ENCODE results near the gene PRM3.

PRM3 gene

DNA sequence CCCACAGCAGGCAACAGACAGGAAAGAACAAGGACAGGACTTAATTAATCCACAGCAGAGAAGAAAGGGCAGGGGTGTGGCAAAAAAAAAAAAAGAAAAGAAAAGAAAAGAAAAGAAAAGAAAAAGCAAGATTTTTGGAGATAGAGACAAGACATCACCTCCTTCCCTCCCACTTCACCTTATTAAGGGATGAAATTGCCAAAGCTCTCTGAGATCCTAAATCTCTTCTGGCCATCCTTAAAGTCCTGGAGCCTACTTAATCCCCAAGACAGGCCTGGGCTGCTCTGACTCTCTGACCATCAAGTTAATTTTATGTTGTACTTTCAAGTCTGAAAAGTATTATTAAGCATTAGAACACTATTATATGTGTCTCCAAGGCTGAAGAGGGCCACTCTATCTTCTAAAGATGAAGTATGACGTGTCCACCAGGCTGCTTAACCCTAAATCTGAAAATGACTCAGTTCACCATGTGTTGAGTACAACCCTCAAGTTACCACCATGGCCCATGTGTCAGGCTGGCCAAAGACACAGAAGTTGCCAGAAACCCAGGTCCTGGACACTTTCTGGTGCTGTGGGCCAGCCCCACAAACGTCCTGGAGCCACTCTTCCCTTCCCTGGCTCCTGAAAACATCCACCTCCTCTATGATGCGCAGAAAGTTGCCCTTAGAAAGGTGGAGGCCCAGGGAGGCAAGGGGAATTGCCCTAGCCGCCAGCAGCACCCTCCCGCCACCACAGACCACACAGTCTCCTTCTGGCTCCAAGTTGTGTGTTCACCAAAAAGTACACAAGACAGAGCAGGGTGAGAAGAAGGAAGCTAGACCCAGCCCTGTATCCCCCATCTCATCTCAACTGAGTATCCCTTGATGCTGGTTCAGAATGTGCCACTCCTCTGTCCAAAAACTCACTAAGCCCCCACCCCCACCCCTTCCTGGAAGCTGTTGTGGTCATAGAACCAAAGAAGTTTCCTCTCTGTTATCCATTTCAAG lies 20.1 kb downstream of the PRM3 start:
- H3K27me3 Mint-ChIP-seq (ENCODE audit: low read depth) = peaks cover 19% of the 10 kb centered on the region
- H3K4me1 Mint-ChIP-seq = peaks cover 26% of the 10 kb centered on the region
- H3K9me3 Mint-ChIP-seq = no peaks in the 10 kb centered on the region
- peak overlapping the region; percentile 72 to 84 (median 83) for H3K4me3 Mint-ChIP-seq
- H3K27ac Mint-ChIP-seq = peak overlapping the region in 2 of 3 experiments; percentile 12 to 52
- TF ChIP-seq, protein P1, sequence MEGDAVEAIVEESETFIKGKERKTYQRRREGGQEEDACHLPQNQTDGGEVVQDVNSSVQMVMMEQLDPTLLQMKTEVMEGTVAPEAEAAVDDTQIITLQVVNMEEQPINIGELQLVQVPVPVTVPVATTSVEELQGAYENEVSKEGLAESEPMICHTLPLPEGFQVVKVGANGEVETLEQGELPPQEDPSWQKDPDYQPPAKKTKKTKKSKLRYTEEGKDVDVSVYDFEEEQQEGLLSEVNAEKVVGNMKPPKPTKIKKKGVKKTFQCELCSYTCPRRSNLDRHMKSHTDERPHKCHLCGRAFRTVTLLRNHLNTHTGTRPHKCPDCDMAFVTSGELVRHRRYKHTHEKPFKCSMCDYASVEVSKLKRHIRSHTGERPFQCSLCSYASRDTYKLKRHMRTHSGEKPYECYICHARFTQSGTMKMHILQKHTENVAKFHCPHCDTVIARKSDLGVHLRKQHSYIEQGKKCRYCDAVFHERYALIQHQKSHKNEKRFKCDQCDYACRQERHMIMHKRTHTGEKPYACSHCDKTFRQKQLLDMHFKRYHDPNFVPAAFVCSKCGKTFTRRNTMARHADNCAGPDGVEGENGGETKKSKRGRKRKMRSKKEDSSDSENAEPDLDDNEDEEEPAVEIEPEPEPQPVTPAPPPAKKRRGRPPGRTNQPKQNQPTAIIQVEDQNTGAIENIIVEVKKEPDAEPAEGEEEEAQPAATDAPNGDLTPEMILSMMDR (IDR thresholded peaks at IDR 0.05; ENCODE audit: unreplicated experiment in 3 of 3) = no peak
- H3K36me3 Mint-ChIP-seq (ENCODE audit: low read depth) = peaks cover 12% of the 10 kb centered on the region

DNA sequence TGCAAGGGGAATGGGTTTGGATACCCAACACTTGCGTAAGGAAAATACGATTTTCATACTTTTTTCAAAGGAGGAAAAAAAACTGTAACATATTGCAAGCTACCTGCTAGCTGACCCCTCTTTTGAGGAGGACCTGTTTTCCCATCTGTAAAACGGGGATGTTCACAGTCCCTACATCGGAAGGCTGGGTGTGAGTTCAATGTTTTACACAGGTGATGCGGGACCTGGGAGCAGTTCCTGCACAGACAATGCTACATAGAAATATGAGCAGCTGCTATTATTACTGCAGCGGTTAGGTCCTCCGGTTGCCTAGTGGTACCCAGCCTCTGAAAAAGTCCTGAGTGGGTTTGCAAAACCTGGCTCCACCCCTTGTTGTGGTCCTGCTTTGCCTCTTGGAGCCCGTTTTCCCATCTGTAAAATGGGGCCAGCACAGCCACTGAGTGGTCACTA lies 20.9 kb downstream of the PRM3 start:
- peaks cover 19% of the 10 kb centered on the region for H3K27me3 Mint-ChIP-seq (ENCODE audit: low read depth)
- TF ChIP-seq, protein P1 (IDR thresholded peaks at IDR 0.05; ENCODE audit: unreplicated experiment in 3 of 3) = no peak
- H3K4me3 Mint-ChIP-seq = peak overlapping the region; percentile 72 to 84 (median 83)
- no peaks in the 10 kb centered on the region for H3K9me3 Mint-ChIP-seq
- peak overlapping the region in 2 of 3 experiments; percentile 12 to 52 for H3K27ac Mint-ChIP-seq
- H3K36me3 Mint-ChIP-seq (ENCODE audit: low read depth) = peaks cover 12% of the 10 kb centered on the region
- H3K4me1 Mint-ChIP-seq = peaks cover 26% of the 10 kb centered on the region

DNA sequence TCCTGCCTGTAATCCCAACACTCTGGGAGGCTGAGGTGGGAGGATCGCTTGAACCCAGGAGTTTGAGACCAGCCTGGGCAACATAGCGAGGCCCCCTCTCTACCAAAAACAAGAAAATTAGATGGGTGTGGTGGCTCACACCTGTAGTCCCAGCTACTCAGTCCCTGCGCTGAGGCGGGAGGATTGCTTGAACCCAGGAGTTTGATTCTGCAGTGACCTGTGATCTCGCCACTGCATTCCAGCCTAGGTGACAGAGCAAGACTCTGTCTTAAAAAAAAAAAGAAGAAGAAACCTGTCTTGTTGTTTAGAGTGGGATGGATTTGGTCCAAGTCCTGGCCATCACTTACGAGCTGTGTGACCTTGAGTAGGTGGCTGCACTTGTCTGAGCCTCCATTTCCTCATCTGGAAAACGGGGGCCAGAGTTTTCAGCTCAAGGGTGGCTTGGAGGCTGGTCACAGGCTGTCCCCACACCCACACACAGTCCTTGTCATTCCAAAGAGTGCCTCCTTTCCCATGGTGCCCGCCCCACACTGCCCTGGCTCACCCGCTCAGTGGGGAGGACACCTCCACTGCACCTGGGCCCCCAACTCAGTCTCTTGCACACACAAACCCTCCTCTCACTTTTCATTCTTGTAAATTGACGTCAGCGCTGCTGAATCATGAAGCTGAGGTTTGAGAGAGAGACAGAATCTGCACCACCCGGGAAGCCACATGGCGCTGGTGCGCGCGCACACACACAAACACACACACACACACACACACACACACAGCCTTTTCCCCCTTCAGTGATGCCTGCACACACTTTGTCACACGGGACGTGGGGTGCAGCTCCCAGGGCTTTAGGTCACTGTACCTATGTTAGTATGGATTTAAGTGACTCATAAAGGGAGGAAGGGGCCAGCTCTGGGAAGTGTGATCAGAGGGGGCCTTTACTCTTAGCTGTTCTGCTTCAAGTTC lies 21.6 kb downstream of the PRM3 start:
- TF ChIP-seq, protein P1 (IDR thresholded peaks at IDR 0.05; ENCODE audit: unreplicated experiment in 3 of 3) = no peak
- H3K4me1 Mint-ChIP-seq = peaks cover 19% of the 10 kb centered on the region
- peaks cover 12% of the 10 kb centered on the region for H3K36me3 Mint-ChIP-seq (ENCODE audit: low read depth)
- peak overlapping the region in 2 of 3 experiments; percentile 24 to 48 for H3K4me3 Mint-ChIP-seq
- H3K27me3 Mint-ChIP-seq (ENCODE audit: low read depth) = peaks cover 12% of the 10 kb centered on the region
- H3K27ac Mint-ChIP-seq = no peak overlapping the region
- no peaks in the 10 kb centered on the region for H3K9me3 Mint-ChIP-seq

DNA sequence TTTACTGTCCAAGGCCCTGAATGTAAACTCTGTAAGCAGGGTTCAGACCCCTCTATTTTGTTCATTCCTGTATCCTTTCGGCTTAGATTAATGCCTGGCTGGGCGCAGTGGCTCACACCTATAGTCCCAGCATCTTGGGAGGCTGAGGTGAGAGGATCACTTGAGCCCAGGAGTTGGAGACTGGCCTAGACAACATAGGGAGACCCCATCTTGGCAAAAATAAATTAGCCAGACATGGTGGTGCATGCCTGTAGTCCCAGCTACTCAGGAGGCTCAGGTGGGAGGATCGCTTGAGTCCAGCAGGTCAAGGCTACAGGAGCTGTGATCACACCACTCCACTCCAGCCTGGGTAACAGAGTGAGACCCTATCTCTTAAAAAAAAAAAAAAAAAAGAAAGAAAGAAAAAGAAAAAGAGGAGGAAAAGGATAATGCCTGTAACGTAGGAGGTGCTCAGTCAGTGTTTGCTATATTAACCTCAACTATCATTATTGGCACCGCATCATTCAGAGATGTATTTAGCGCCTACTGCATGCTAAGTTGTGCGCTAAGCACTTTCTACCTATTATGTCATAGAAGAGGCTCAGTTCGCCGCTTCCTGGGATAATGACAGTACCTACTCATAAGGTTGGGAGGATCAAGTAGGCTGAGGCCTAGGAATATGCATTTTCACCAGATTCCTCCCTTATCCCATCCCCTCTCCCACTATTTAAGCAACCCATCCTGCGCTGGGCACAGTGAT lies 22.5 kb downstream of the PRM3 start:
- Mint-ChIP-seq H3K4me1 (peaks cover 19% of the 10 kb centered on the region), H3K36me3 (ENCODE audit: low read depth) (peaks cover 12% of the 10 kb centered on the region), H3K27ac (no peak overlapping the region), H3K9me3 (no peaks in the 10 kb centered on the region), H3K27me3 (ENCODE audit: low read depth) (peaks cover 11% of the 10 kb centered on the region), H3K4me3 (no peak overlapping the region)
- TF ChIP-seq, protein P1 (IDR thresholded peaks at IDR 0.05; ENCODE audit: unreplicated experiment in 3 of 3) = no peak

DNA sequence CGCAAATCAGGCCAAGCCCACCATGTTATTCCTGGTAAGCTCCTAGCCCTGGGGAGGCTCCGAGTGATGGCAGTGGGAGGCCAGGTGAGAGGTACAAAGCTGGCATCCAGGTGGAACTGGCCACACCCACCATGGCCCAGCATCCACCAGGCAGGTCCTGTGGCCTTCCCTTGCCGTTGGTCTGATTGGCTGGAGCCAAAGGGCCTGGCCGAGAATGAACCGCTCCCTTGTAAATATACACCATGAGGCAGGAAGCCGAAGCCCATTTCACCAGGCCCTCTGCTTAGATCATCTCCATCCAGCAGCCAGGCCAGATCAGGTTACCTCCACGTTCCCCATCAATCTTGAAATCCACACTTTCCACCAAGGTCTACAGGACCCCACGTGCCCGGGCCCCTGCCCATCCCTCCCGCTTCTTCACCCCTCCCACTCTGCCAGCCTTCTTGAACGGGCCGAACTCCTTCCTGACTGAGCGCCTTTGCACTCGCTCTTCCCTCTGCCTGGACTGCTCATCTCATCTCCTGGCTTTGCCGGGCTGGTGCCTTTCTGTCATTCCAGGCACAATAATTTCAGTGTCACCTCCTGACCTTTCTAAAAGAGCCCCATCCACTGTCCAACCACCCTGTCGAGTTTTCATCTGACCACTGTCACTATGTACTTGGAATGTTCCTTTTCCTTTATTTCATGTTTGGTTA lies 23.2 kb downstream of the PRM3 start:
- H3K4me1 Mint-ChIP-seq = peaks cover 24% of the 10 kb centered on the region
- no peak overlapping the region for H3K27ac Mint-ChIP-seq
- TF ChIP-seq, protein P1 (IDR thresholded peaks at IDR 0.05; ENCODE audit: unreplicated experiment in 3 of 3) = no peak
- peaks cover 12% of the 10 kb centered on the region for H3K27me3 Mint-ChIP-seq (ENCODE audit: low read depth)
- no peak overlapping the region for H3K4me3 Mint-ChIP-seq
- no peaks in the 10 kb centered on the region for H3K9me3 Mint-ChIP-seq
- peaks cover 12% of the 10 kb centered on the region for H3K36me3 Mint-ChIP-seq (ENCODE audit: low read depth)
